HG02981 (cell line): ENCODE results near the gene CAMK2N1.
"Not testable (repeated sequence)": the region's sequence is repeated elsewhere in the genome, so short reads cannot be mapped to it uniquely, and the experiment has no call there.

Source experiments
- ATAC-seq: cut with Tn5 transposase; IDR thresholded peaks from one replicate; pipeline ENCODE4 v1.9.1; 2021; ENCODE audit warnings: mild to moderate bottlenecking, moderate library complexity; ENCODE audit not compliant: unreplicated experiment

The CAMK2N1 gene

GRCh38 chr1:20485527-20486456 is at the start of gene CAMK2N1:
TSS of gene CAMK2N1 (minus strand) at chr1:20486210. CDS start at chr1:20485379, 831 bp downstream.
- no peak for ATAC-seq

- ATAC-seq, result no peak
Measured at GRCh38 chr1:20534659-20535417, 48.8 kb upstream of the CAMK2N1 start.

- ATAC-seq, result no peak
Measured at GRCh38 chr1:20533635-20534034, 47.6 kb upstream of the CAMK2N1 start.

- no peak for ATAC-seq
Measured at GRCh38 chr1:20530901-20531300, 44.9 kb upstream of the CAMK2N1 start.

GRCh38 chr1:20530306-20530705 is 44.3 kb upstream of the CAMK2N1 start:
- ATAC-seq, result no peak

GRCh38 chr1:20528221-20528620 is 42.2 kb upstream of the CAMK2N1 start:
- ATAC-seq, result no peak

GRCh38 chr1:20526267-20526666 is 40.3 kb upstream of the CAMK2N1 start:
- ATAC-seq, result no peak

GRCh38 chr1:20521960-20522861 is 36.2 kb upstream of the CAMK2N1 start:
- ATAC-seq, result no peak

- ATAC-seq, result not testable (repeated sequence)
Measured at GRCh38 chr1:20519609-20520262, 33.7 kb upstream of the CAMK2N1 start.

GRCh38 chr1:20511518-20512428 is 25.8 kb upstream of the CAMK2N1 start:
- ATAC-seq, result no peak

- ATAC-seq, result no peak
Measured at GRCh38 chr1:20508411-20508771, 22.4 kb upstream of the CAMK2N1 start.

- peak; percentile 84 for ATAC-seq
Measured at GRCh38 chr1:20507564-20508410, 21.8 kb upstream of the CAMK2N1 start, which contains the start of gene MUL1. TSS of gene MUL1 (minus strand) at chr1:20508151. CDS start at chr1:20508024, 127 bp downstream.

- peak; percentile 23 for ATAC-seq
Measured at GRCh38 chr1:20507248-20507563, 21.2 kb upstream of the CAMK2N1 start.

GRCh38 chr1:20505488-20505887 is 19.5 kb upstream of the CAMK2N1 start:
- ATAC-seq, result no peak

GRCh38 chr1:20500716-20501115 is 14.7 kb upstream of the CAMK2N1 start:
- ATAC-seq, result no peak

- ATAC-seq, result no peak
Measured at GRCh38 chr1:20499718-20500117, 13.7 kb upstream of the CAMK2N1 start.

GRCh38 chr1:20499105-20499504 is 13.1 kb upstream of the CAMK2N1 start:
- no peak for ATAC-seq

GRCh38 chr1:20498116-20498515 is 12.1 kb upstream of the CAMK2N1 start:
- ATAC-seq, result no peak
